H9 (cell line): ENCODE data around the gene NRCAM. TPM values are rescaled to one million over a fixed set of nuclear protein-coding genes. Genes with fewer than 3 reads are reported as not detected.

Experiments used
- DNase-seq: peaks from one replicate; pipeline ENCODE4 v3.0.0-alpha.2; 2017
- H2AFZ ChIP-seq: one replicate; pipeline ENCODE4 v1.6.1; 2013; ENCODE audit warnings: mild to moderate bottlenecking, low read length, control low read depth, moderate library complexity
- H2AK5ac ChIP-seq: 2 replicates; pipeline ENCODE4 v1.6.1; 2013; ENCODE audit warnings: low read length, control low read depth, mixed read lengths; ENCODE audit not compliant: insufficient read length
- H2BK120ac ChIP-seq: one replicate; pipeline ENCODE4 v1.6.1; 2013; ENCODE audit warnings: low read depth, mild to moderate bottlenecking, low read length, control low read depth, inconsistent platforms; ENCODE audit not compliant: poor library complexity, severe bottlenecking
- H2BK12ac ChIP-seq: 2 replicates; pipeline ENCODE4 v1.6.1; 2013; ENCODE audit warnings: low read length, control low read depth, mixed read lengths, low read depth; ENCODE audit not compliant: insufficient read length
- H2BK15ac ChIP-seq: 2 replicates; pipeline ENCODE4 v1.6.1; 2013; ENCODE audit warnings: low read depth, low read length, control low read depth
- H2BK20ac ChIP-seq: one replicate; pipeline ENCODE4 v1.6.1; 2013; ENCODE audit warnings: low read depth, mild to moderate bottlenecking, low read length, control low read depth, inconsistent platforms; ENCODE audit not compliant: poor library complexity, severe bottlenecking
- H2BK5ac ChIP-seq: 2 replicates; pipeline ENCODE4 v1.6.1; 2013; ENCODE audit warnings: low read length, control low read depth, mixed read lengths; ENCODE audit not compliant: insufficient read length
- H3K14ac ChIP-seq: 2 replicates; pipeline ENCODE4 v1.6.1; 2013; ENCODE audit warnings: low read length, control low read depth; ENCODE audit not compliant: insufficient read depth
- H3K18ac ChIP-seq: 2 replicates; pipeline ENCODE4 v1.6.1; 2013; ENCODE audit warnings: low read depth, mild to moderate bottlenecking, mixed read lengths, low read length, control low read depth; ENCODE audit not compliant: insufficient read length
- H3K23ac ChIP-seq: 2 replicates; pipeline ENCODE4 v1.6.1; 2013; ENCODE audit warnings: low read length, control low read depth, mixed read lengths, low read depth; ENCODE audit not compliant: insufficient read length
- H3K23me2 ChIP-seq: 2 replicates; pipeline ENCODE4 v1.6.1; 2013; ENCODE audit warnings: low read depth, mild to moderate bottlenecking, mixed read lengths, low read length, control low read depth; ENCODE audit not compliant: insufficient read length, poor library complexity, severe bottlenecking
- H3K27ac ChIP-seq: 2 replicates; pipeline ENCODE4 v1.5.1; 2013; ENCODE audit warnings: low read length, control low read depth, mixed read lengths, low read depth; ENCODE audit not compliant: insufficient read length
- H3K27me3 ChIP-seq: 2 replicates; pipeline ENCODE4 v1.6.1; 2013; ENCODE audit warnings: low read length, control low read depth, inconsistent platforms; ENCODE audit not compliant: insufficient read depth
- H3K4ac ChIP-seq: 2 replicates; pipeline ENCODE4 v1.6.1; 2013; ENCODE audit warnings: low read depth, mild to moderate bottlenecking, control low read depth, inconsistent platforms, low read length, moderate library complexity
- H3K4me1 ChIP-seq: 2 replicates; pipeline ENCODE4 v1.6.1; 2013; ENCODE audit warnings: low read length, control low read depth, inconsistent platforms; ENCODE audit not compliant: insufficient read depth
- H3K4me2 ChIP-seq: 2 replicates; pipeline ENCODE4 v1.6.1; 2013; ENCODE audit warnings: low read length, control low read depth, mixed read lengths; ENCODE audit not compliant: insufficient read length, insufficient read depth
- H3K56ac ChIP-seq: 2 replicates; pipeline ENCODE4 v1.6.1; 2013; ENCODE audit warnings: low read depth, mild to moderate bottlenecking, mixed read lengths, low read length, control low read depth; ENCODE audit not compliant: insufficient read length
- H3K79me1 ChIP-seq: 2 replicates; pipeline ENCODE4 v1.6.1; 2013; ENCODE audit warnings: low read depth, mild to moderate bottlenecking, moderate library complexity, low read length, control low read depth, inconsistent platforms; ENCODE audit not compliant: insufficient read depth, poor library complexity, severe bottlenecking
- H3K79me2 ChIP-seq: 2 replicates; pipeline ENCODE4 v1.6.1; 2013; ENCODE audit warnings: low read length, control low read depth, inconsistent platforms; ENCODE audit not compliant: insufficient read depth
- H3K9ac ChIP-seq: 2 replicates; pipeline ENCODE4 v1.6.1; 2013; ENCODE audit warnings: low read length, control low read depth, mixed read lengths; ENCODE audit not compliant: insufficient read length; ENCODE audit errors: extremely low read depth
- H3K9me3 ChIP-seq: one replicate; pipeline ENCODE4 v1.6.1; 2013; ENCODE audit warnings: low read depth, low read length, inconsistent platforms; ENCODE audit not compliant: control insufficient read depth
- H3T11ph ChIP-seq: one replicate; pipeline ENCODE4 v1.6.1; 2013; ENCODE audit warnings: mild to moderate bottlenecking, low read length, control low read depth, inconsistent platforms
- H4K20me1 ChIP-seq: one replicate; pipeline ENCODE4 v1.6.1; 2013; ENCODE audit not compliant: control insufficient read depth, insufficient read length, insufficient read depth
- H4K5ac ChIP-seq: 2 replicates; pipeline ENCODE4 v1.6.1; 2013; ENCODE audit warnings: low read depth, mild to moderate bottlenecking, mixed read lengths, low read length, control low read depth; ENCODE audit not compliant: insufficient read length
- H4K8ac ChIP-seq: replicated peaks from 2 replicates; pipeline ENCODE4 v1.6.1; 2013; ENCODE audit warnings: low read length, control low read depth, mixed read lengths, low read depth; ENCODE audit not compliant: insufficient read length
- H4K91ac ChIP-seq: 2 replicates; pipeline ENCODE4 v1.6.1; 2013; ENCODE audit warnings: low read depth, mild to moderate bottlenecking, moderate library complexity, mixed read lengths, low read length, control low read depth; ENCODE audit not compliant: insufficient read length
- H3K27ac Mint-ChIP-seq, 3 experiments: 2 replicates in 2 of 3; 3 replicates in 1 of 3; pipeline ENCODE4 v1.8.0; 2020 to 2021; ENCODE audit warnings: mixed read lengths in 3 of 3, mild to moderate bottlenecking in 1 of 3, moderate library complexity in 1 of 3
- H3K27me3 Mint-ChIP-seq: 2 replicates; pipeline ENCODE4 v1.8.0; 2021; ENCODE audit warnings: low read depth, mild to moderate bottlenecking, moderate library complexity, mixed read lengths
- H3K36me3 Mint-ChIP-seq, 3 experiments: 2 replicates in 2 of 3; 3 replicates in 1 of 3; pipeline ENCODE4 v1.8.0; 2020 to 2021; ENCODE audit warnings: low read depth in 3 of 3, mixed read lengths in 3 of 3; ENCODE audit not compliant: insufficient read depth in 1 of 3
- H3K4me1 Mint-ChIP-seq, 2 experiments: 2 replicates each; pipeline ENCODE4 v1.8.0; 2020; ENCODE audit warnings: mixed read lengths in 2 of 2
- H3K4me3 Mint-ChIP-seq, 2 experiments: 2 replicates in 1 of 2; 3 replicates in 1 of 2; pipeline ENCODE4 v1.8.0; 2020 to 2021; ENCODE audit warnings: mild to moderate bottlenecking in 2 of 2, mixed read lengths in 2 of 2, moderate library complexity in 1 of 2
- H3K9me3 Mint-ChIP-seq, 2 experiments: 2 replicates in 1 of 2; 3 replicates in 1 of 2; pipeline ENCODE4 v1.8.0; 2020; ENCODE audit warnings: mild to moderate bottlenecking in 2 of 2, mixed read lengths in 2 of 2, moderate library complexity in 1 of 2
- CTCF ChIP-seq: fragments of 200-600 bp; sonication (generic); conservative IDR thresholded peaks from 3 replicates; pipeline ENCODE4 v1.8.0; 2021; ENCODE audit warnings: antibody characterized with exemption, mild to moderate bottlenecking
- WGBS: extraction: QIAGEN DNeasy Blood & Tissue Kit; methylation state at CpG from one replicate; pipeline ENCODE4 v1.1.7; 2013; ENCODE audit warnings: missing lambda C conversion rate, low lambda C conversion rate, mixed read lengths; ENCODE audit not compliant: insufficient read length; ENCODE audit errors: extremely low coverage; 5-methylcytosine and 5-hydroxymethylcytosine counted together
- total RNA-seq: library from RNA; stranded (reverse); gene quantifications from 2 replicates; pipeline ENCODE4 v1.2.1, GENCODE V29; 2021

The NRCAM gene
- total RNA-seq, 1 experiment from 2014 or later = 2.3 TPM

- Histone ChIP-seq H3T11ph (no peak overlapping the region), H3K4me2 (no peak overlapping the region), H3K4ac (no peak overlapping the region), H3K4me1 (no peaks in the 10 kb centered on the region; the same call in none of the 2 replicates), H3K27me3 (no peaks in the 10 kb centered on the region), H4K91ac (no peak overlapping the region), H2AK5ac (no peak overlapping the region), H3K18ac (no peak overlapping the region), H2BK12ac (no peak overlapping the region), H2BK120ac (no peak overlapping the region), H3K79me2 (no peaks in the 10 kb centered on the region), H4K5ac (no peak overlapping the region), H3K9me3 (no peaks in the 10 kb centered on the region), H2BK20ac (no peak overlapping the region), H3K56ac (no peak overlapping the region), H3K14ac (no peak overlapping the region), H3K9ac (no peak overlapping the region), H2BK15ac (no peak overlapping the region), H3K23ac (no peak overlapping the region), H3K27ac (no peak overlapping the region), H4K20me1 (no peaks in the 10 kb centered on the region), H2AFZ (no peak overlapping the region), H2BK5ac (no peak overlapping the region), H3K23me2 (no peaks in the 10 kb centered on the region), H4K8ac (no peak overlapping the region), H3K79me1 (no peaks in the 10 kb centered on the region)
- no peak for DNase-seq
- H3K9me3 Mint-ChIP-seq = no peaks in the 10 kb centered on the region
- no peak overlapping the region; a peak in 1 of 7 replicates for H3K27ac Mint-ChIP-seq
- no peaks in the 10 kb centered on the region; the same call in 1 of the 2 replicates for H3K27me3 Mint-ChIP-seq
- no peak overlapping the region for H3K4me3 Mint-ChIP-seq
- H3K36me3 Mint-ChIP-seq = no peaks in the 10 kb centered on the region
- WGBS = no CpG with 5 or more reads among the region's 2 CpGs
- H3K4me1 Mint-ChIP-seq = peaks cover 61 to 71% of the 10 kb centered on the region in 2 experiments
- TF ChIP-seq CTCF = no peak
Observed at GRCh38 chr7:108326938-108327337, 129.3 kb downstream of the NRCAM start.
